Measurements from ENCODE around the gene UPK3A. TPM values are rescaled to one million over a fixed set of nuclear protein-coding genes. Genes with fewer than 3 reads are reported as not detected.
"Not testable (repeated sequence)": the region's sequence is repeated elsewhere in the genome, so short reads cannot be mapped to it uniquely, and the experiment has no call there.

Gene UPK3A
- total and polyA plus RNA-seq, 2 donors: 15.4 to 88.9 TPM

GRCh38 chr22:45246060-45246985 is 38.4 kb upstream of the UPK3A start:
- no peak for DNase-seq (ENCODE audit: extremely low spot score)
- WGBS: 39% methylated on average over 13 of the region's 13 CpGs
- H3K4me3 ChIP-seq (ENCODE audit: low read depth, low read length): no peak overlapping the region

GRCh38 chr22:45248832-45249561 is 35.8 kb upstream of the UPK3A start:
- no peaks in the 10 kb centered on the region for H3K4me1 ChIP-seq (ENCODE audit: insufficient read depth)
- H3K27ac ChIP-seq (ENCODE audit: low read depth): no peak overlapping the region
- 73% methylated on average over 8 of the region's 8 CpGs for WGBS
- no peak for DNase-seq (ENCODE audit: extremely low spot score)
- no peaks in the 10 kb centered on the region for H3K36me3 ChIP-seq (ENCODE audit: insufficient read depth)
- H3K4me3 ChIP-seq (ENCODE audit: low read depth, low read length): no peak overlapping the region

More at GRCh38 chr22:45246060-45246985, 38.4 kb upstream of the UPK3A start:
- Histone ChIP-seq H3K36me3 (ENCODE audit: insufficient read depth) (no peaks in the 10 kb centered on the region), H3K27ac (ENCODE audit: low read depth) (peak overlapping the region; percentile 75), H3K4me1 (ENCODE audit: insufficient read depth) (no peaks in the 10 kb centered on the region)

- no peak for DNase-seq (ENCODE audit: extremely low spot score)
- 76% methylated on average over 8 of the region's 8 CpGs for WGBS
- Histone ChIP-seq H3K27ac (ENCODE audit: low read depth) (no peak overlapping the region), H3K4me3 (ENCODE audit: low read depth, low read length) (no peak overlapping the region), H3K4me1 (ENCODE audit: insufficient read depth) (no peaks in the 10 kb centered on the region), H3K36me3 (ENCODE audit: insufficient read depth) (no peaks in the 10 kb centered on the region)
These were observed 32.9 kb upstream of the UPK3A start for GRCh38 chr22:45251825-45252224.

- 82% methylated on average over 10 of the region's 10 CpGs for WGBS
- Histone ChIP-seq H3K36me3 (ENCODE audit: insufficient read depth) (no peaks in the 10 kb centered on the region), H3K4me3 (ENCODE audit: low read depth, low read length) (no peak overlapping the region), H3K4me1 (ENCODE audit: insufficient read depth) (no peaks in the 10 kb centered on the region), H3K27ac (ENCODE audit: low read depth) (no peak overlapping the region)
- no peak for DNase-seq (ENCODE audit: extremely low spot score)
These were observed 31.6 kb upstream of the UPK3A start for GRCh38 chr22:45253039-45253641.

- DNase-seq (ENCODE audit: extremely low spot score): no peak
- WGBS: 93% methylated on average over 7 of the region's 7 CpGs
- Histone ChIP-seq H3K36me3 (ENCODE audit: insufficient read depth) (no peaks in the 10 kb centered on the region), H3K4me3 (ENCODE audit: low read depth, low read length) (no peak overlapping the region), H3K27ac (ENCODE audit: low read depth) (no peak overlapping the region), H3K4me1 (ENCODE audit: insufficient read depth) (no peaks in the 10 kb centered on the region)
These were observed 30.4 kb upstream of the UPK3A start for GRCh38 chr22:45254388-45254787.

- Histone ChIP-seq H3K4me1 (ENCODE audit: insufficient read depth) (no peaks in the 10 kb centered on the region), H3K27ac (ENCODE audit: low read depth) (no peak overlapping the region), H3K36me3 (ENCODE audit: insufficient read depth) (no peaks in the 10 kb centered on the region), H3K4me3 (ENCODE audit: low read depth, low read length) (no peak overlapping the region)
- 78% methylated on average over 6 of the region's 6 CpGs for WGBS
- DNase-seq (ENCODE audit: extremely low spot score): no peak
These were observed 29.9 kb upstream of the UPK3A start for GRCh38 chr22:45254789-45255278.

GRCh38 chr22:45257941-45258340 is 26.8 kb upstream of the UPK3A start:
- not testable (repeated sequence) for DNase-seq (ENCODE audit: extremely low spot score); H3K4me1 ChIP-seq (ENCODE audit: insufficient read depth); H3K27ac ChIP-seq (ENCODE audit: low read depth); H3K4me3 ChIP-seq (ENCODE audit: low read depth, low read length); H3K36me3 ChIP-seq (ENCODE audit: insufficient read depth)
- 99% methylated on average over 4 of the region's 4 CpGs for WGBS

GRCh38 chr22:45259754-45260394 is 24.9 kb upstream of the UPK3A start:
- no peak overlapping the region for H3K27ac ChIP-seq (ENCODE audit: low read depth)
- no peak for DNase-seq (ENCODE audit: extremely low spot score)
- no peak overlapping the region for H3K4me3 ChIP-seq (ENCODE audit: low read depth, low read length)
- 77% methylated on average over 10 of the region's 10 CpGs for WGBS
- H3K36me3 ChIP-seq (ENCODE audit: insufficient read depth): no peaks in the 10 kb centered on the region
- no peaks in the 10 kb centered on the region for H3K4me1 ChIP-seq (ENCODE audit: insufficient read depth)

- not testable (repeated sequence) for H3K36me3 ChIP-seq (ENCODE audit: insufficient read depth); H3K4me1 ChIP-seq (ENCODE audit: insufficient read depth); H3K27ac ChIP-seq (ENCODE audit: low read depth); H3K4me3 ChIP-seq (ENCODE audit: low read depth, low read length); DNase-seq (ENCODE audit: extremely low spot score)
- 88% methylated on average over 9 of the region's 9 CpGs for WGBS
These were observed 24.4 kb upstream of the UPK3A start for GRCh38 chr22:45260395-45260759.

- 92% methylated on average over 20 of the region's 20 CpGs for WGBS
- H3K4me3 ChIP-seq (ENCODE audit: low read depth, low read length): no peak overlapping the region
- H3K27ac ChIP-seq (ENCODE audit: low read depth): no peak overlapping the region
- H3K36me3 ChIP-seq (ENCODE audit: insufficient read depth): no peaks in the 10 kb centered on the region
- no peaks in the 10 kb centered on the region for H3K4me1 ChIP-seq (ENCODE audit: insufficient read depth)
- no peak for DNase-seq (ENCODE audit: extremely low spot score)
These were observed 23.2 kb upstream of the UPK3A start for GRCh38 chr22:45261407-45262088.

- 72% methylated on average over 13 of the region's 13 CpGs for WGBS
- Histone ChIP-seq H3K36me3 (ENCODE audit: insufficient read depth) (no peaks in the 10 kb centered on the region), H3K4me1 (ENCODE audit: insufficient read depth) (no peaks in the 10 kb centered on the region), H3K4me3 (ENCODE audit: low read depth, low read length) (no peak overlapping the region), H3K27ac (ENCODE audit: low read depth) (no peak overlapping the region)
- DNase-seq (ENCODE audit: extremely low spot score): no peak
These were observed 22.4 kb upstream of the UPK3A start for GRCh38 chr22:45262195-45262930.

- Histone ChIP-seq H3K4me3 (ENCODE audit: low read depth, low read length) (no peak overlapping the region), H3K4me1 (ENCODE audit: insufficient read depth) (no peaks in the 10 kb centered on the region), H3K36me3 (ENCODE audit: insufficient read depth) (no peaks in the 10 kb centered on the region), H3K27ac (ENCODE audit: low read depth) (no peak overlapping the region)
- WGBS: 81% methylated on average over 14 of the region's 14 CpGs
- no peak for DNase-seq (ENCODE audit: extremely low spot score)
These were observed 21.8 kb upstream of the UPK3A start for GRCh38 chr22:45262931-45263462.

Data from urinary bladder (tissue), 4 donors.